K562 (cell line): ENCODE results near the gene EPHA10. TPM values are rescaled to one million over a fixed set of nuclear protein-coding genes. Genes with fewer than 3 reads are reported as not detected.

Experiments
- EP300 ChIP-seq: IDR thresholded peaks from 2 replicates; pipeline ENCODE4 v1.6.1; 2012; ENCODE audit warnings: low read length, improper control_type of control experiment
- FOXP1 ChIP-seq: sonication (generic); formaldehyde crosslinking; IDR thresholded peaks from 2 replicates; pipeline ENCODE4 v1.8.0; 2022; ENCODE audit warnings: mild to moderate bottlenecking, missing genetic modification reagents
- NFIX ChIP-seq: fragments of 250-450 bp; sonication (Bioruptor Pico); IDR thresholded peaks from 2 replicates; pipeline ENCODE4 v1.4.0; 2020; ENCODE audit warnings: low read depth, mild to moderate bottlenecking, moderate library complexity
- PHF20 ChIP-seq: fragments of 450-650 bp; IDR thresholded peaks from 2 replicates; pipeline ENCODE4 v1.6.1; 2018; ENCODE audit not compliant: partially characterized antibody
- RBFOX2 ChIP-seq: fragments of 200-400 bp; formaldehyde crosslinking; IDR thresholded peaks from 2 replicates; pipeline ENCODE4 v1.6.1; 2017; ENCODE audit warnings: low read depth, mild to moderate bottlenecking, low read length, moderate library complexity
- ZBED1 ChIP-seq: IDR thresholded peaks from 2 replicates; pipeline ENCODE4 v1.6.1; 2014
- ZKSCAN3 ChIP-seq: fragments of 250-450 bp; sonication (Bioruptor Pico); IDR thresholded peaks from 2 replicates; pipeline ENCODE4 v1.4.0; 2020
- ZNF282 ChIP-seq: sonication (generic); formaldehyde crosslinking; IDR thresholded peaks from 2 replicates; pipeline ENCODE4 v1.8.1; 2023; ENCODE audit warnings: missing genetic modification reagents
- ZNF507 ChIP-seq: conservative IDR thresholded peaks from 2 replicates; pipeline ENCODE4 v1.6.1; 2017; ENCODE audit warnings: missing genetic modification characterization, missing compliant biosample characterization
- ZNF76 ChIP-seq: fragments of 250-450 bp; sonication (Bioruptor Pico); IDR thresholded peaks from 2 replicates; pipeline ENCODE4 v1.4.0; 2020; ENCODE audit warnings: mild to moderate bottlenecking, moderate library complexity, borderline replicate concordance
- ZNF830 ChIP-seq: fragments of 250-450 bp; sonication (Bioruptor Pico); IDR thresholded peaks from 2 replicates; pipeline ENCODE4 v1.5.0; 2021; ENCODE audit warnings: mild to moderate bottlenecking
- polyA plus RNA-seq, 8 experiments: library from polyadenylated mRNA; depleted of rRNA in 4 of 8; stranded (reverse) in 5 of 8; unstranded in 3 of 8; fragments of >200 nt; fragmentation: Nextera tagmentation in 2 of 8; fragmentation: Illumina TruSeq in 1 of 8; extraction: Ambion mirVana in 2 of 8; extraction: Trizol in 1 of 8; gene quantifications; 2 replicates each; pipeline versions ENCODE4 v1.2.1 to v1.2.3, GENCODE V29; 2011 to 2014; ENCODE audit warnings: inconsistent platforms in 1 of 8, missing spikeins in 1 of 8
- total RNA-seq, 7 experiments: library from RNA; depleted of rRNA in 6 of 7; stranded (reverse); fragments of >200 nt in 6 of 7; fragmentation: Illumina TruSeq in 2 of 7; extraction: Trizol in 2 of 7; gene quantifications; 2 replicates each; pipeline versions ENCODE4 v1.2.1 to v1.2.3, GENCODE V29; 2011 to 2021; ENCODE audit warnings: low replicate concordance in 1 of 7
- TF ChIP-seq, protein P1 (sequence below): fragments of 250-450 bp; sonication (Bioruptor Pico); IDR thresholded peaks from 2 replicates; pipeline ENCODE4 v1.5.0; 2021
- TF ChIP-seq, protein P2 (sequence below): fragments of 200-800 bp; sonication (Bioruptor generic); IDR thresholded peaks from 2 replicates; pipeline ENCODE4 v1.6.1; 2017; ENCODE audit warnings: missing genetic modification characterization, missing compliant biosample characterization
- TF ChIP-seq, protein P3 (sequence below), 2 experiments: fragments of 450-650 bp in 1 of 2; sonication (generic) in 1 of 2; formaldehyde crosslinking in 1 of 2; IDR thresholded peaks; 2 replicates each; pipeline versions ENCODE4 v1.7.1 to v1.9.0; 2016 to 2022; ENCODE audit warnings: inconsistent platforms in 1 of 2, mild to moderate bottlenecking in 1 of 2, missing genetic modification reagents in 1 of 2
- TF ChIP-seq, protein P4 (sequence below), 2 experiments: fragments of 450-650 bp in 1 of 2; sonication (generic) in 1 of 2; formaldehyde crosslinking in 1 of 2; IDR thresholded peaks in 1 of 2; conservative IDR thresholded peaks in 1 of 2; 2 replicates each; pipeline versions ENCODE4 v1.6.1 to v1.8.1; 2016 to 2023; ENCODE audit warnings: mild to moderate bottlenecking in 2 of 2, moderate library complexity in 2 of 2, inconsistent platforms in 1 of 2, missing genetic modification reagents in 1 of 2

EPHA10 gene
- total and polyA plus RNA-seq, 9 of the 15 experiments (the other 6 are each of a cell fraction or from before 2014, with no cell fraction given): 0.03 TPM; not detected in 8

DNA sequence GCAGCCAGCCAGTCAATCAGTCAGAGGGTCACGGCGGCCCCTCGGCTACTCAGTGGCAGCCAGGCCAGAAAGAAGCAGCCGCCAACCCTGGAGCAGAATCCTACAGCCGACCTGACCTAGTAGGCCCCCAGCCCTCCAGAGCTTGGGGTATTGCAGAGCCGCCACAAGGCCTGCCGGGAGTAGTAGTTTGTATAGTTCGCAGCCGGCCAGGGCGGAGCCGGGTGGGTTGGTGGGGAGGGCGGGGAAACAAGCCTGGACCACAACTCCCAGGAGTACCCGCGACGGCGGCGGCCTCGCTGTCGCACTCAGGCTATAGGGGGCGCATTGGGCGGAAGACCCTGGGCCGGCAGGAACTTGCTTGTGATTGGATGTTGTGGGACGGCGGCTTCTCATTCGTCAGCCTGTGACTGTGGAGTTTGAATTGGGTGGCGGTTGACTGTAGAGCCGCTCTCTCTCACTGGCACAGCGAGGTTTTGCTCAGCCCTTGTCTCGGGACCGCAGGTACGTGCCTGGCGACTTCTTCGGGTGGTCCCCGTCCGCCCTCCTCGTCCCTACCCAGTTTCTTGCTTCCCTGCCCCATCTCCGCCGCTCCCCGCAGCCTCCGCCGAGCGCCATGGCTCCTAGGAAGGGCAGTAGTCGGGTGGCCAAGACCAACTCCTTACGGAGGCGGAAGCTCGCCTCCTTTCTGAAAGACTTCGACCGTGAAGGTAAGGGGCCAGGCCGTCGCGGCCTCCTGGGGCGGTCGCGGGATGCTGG lies 72.7 kb downstream of the EPHA10 start, which contains the start of gene CDCA8 (continued):
- TF ChIP-seq FOXP1 (CRISPR knock-in tag) (peak; percentile 75; the same call in 1 of the 2 replicates), EP300 (no peak; the same call in 1 of the 2 replicates), ZNF507 (tag) (no peak), NFIX (CRISPR knock-in tag) (no peak), ZNF282 (CRISPR knock-in tag) (0 out of 2 replicates have a peak, but pooled peaks have one; percentile 90), RBFOX2 (peak; percentile 95), ZKSCAN3 (CRISPR knock-in tag) (no peak), PHF20 (peak; percentile 79), ZNF76 (CRISPR knock-in tag) (no peak), ZBED1 (no peak), ZNF830 (CRISPR knock-in tag) (no peak)
- TF ChIP-seq, protein P1, sequence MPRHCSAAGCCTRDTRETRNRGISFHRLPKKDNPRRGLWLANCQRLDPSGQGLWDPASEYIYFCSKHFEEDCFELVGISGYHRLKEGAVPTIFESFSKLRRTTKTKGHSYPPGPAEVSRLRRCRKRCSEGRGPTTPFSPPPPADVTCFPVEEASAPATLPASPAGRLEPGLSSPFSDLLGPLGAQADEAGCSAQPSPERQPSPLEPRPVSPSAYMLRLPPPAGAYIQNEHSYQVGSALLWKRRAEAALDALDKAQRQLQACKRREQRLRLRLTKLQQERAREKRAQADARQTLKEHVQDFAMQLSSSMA (CRISPR knock-in tag): no peak
- TF ChIP-seq, protein P2, sequence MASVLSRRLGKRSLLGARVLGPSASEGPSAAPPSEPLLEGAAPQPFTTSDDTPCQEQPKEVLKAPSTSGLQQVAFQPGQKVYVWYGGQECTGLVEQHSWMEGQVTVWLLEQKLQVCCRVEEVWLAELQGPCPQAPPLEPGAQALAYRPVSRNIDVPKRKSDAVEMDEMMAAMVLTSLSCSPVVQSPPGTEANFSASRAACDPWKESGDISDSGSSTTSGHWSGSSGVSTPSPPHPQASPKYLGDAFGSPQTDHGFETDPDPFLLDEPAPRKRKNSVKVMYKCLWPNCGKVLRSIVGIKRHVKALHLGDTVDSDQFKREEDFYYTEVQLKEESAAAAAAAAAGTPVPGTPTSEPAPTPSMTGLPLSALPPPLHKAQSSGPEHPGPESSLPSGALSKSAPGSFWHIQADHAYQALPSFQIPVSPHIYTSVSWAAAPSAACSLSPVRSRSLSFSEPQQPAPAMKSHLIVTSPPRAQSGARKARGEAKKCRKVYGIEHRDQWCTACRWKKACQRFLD (CRISPR knock-in tag): peak; percentile 61; the same call in 1 of the 2 replicates
- TF ChIP-seq, protein P3, sequence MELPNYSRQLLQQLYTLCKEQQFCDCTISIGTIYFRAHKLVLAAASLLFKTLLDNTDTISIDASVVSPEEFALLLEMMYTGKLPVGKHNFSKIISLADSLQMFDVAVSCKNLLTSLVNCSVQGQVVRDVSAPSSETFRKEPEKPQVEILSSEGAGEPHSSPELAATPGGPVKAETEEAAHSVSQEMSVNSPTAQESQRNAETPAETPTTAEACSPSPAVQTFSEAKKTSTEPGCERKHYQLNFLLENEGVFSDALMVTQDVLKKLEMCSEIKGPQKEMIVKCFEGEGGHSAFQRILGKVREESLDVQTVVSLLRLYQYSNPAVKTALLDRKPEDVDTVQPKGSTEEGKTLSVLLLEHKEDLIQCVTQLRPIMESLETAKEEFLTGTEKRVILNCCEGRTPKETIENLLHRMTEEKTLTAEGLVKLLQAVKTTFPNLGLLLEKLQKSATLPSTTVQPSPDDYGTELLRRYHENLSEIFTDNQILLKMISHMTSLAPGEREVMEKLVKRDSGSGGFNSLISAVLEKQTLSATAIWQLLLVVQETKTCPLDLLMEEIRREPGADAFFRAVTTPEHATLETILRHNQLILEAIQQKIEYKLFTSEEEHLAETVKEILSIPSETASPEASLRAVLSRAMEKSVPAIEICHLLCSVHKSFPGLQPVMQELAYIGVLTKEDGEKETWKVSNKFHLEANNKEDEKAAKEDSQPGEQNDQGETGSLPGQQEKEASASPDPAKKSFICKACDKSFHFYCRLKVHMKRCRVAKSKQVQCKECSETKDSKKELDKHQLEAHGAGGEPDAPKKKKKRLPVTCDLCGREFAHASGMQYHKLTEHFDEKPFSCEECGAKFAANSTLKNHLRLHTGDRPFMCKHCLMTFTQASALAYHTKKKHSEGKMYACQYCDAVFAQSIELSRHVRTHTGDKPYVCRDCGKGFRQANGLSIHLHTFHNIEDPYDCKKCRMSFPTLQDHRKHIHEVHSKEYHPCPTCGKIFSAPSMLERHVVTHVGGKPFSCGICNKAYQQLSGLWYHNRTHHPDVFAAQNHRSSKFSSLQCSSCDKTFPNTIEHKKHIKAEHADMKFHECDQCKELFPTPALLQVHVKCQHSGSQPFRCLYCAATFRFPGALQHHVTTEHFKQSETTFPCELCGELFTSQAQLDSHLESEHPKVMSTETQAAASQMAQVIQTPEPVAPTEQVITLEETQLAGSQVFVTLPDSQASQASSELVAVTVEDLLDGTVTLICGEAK (IDR thresholded peaks at IDR 0.05): peak; percentile 88
- TF ChIP-seq, protein P3 (CRISPR knock-in tag; IDR thresholded peaks at IDR 0.05): no peak
- TF ChIP-seq, protein P4, sequence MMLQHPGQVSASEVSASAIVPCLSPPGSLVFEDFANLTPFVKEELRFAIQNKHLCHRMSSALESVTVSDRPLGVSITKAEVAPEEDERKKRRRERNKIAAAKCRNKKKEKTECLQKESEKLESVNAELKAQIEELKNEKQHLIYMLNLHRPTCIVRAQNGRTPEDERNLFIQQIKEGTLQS (IDR thresholded peaks at IDR 0.05): peak; percentile 37; the same call in 1 of the 2 replicates
- TF ChIP-seq, protein P4 (CRISPR knock-in tag; conservative IDR thresholded peaks at IDR 0.05): 0 out of 2 replicates have a peak, but pooled peaks have one; percentile 44
